GM23248 (cell line): Measurements from ENCODE around the gene TBC1D22A. TPM values are rescaled to one million over a fixed set of nuclear protein-coding genes. Genes with fewer than 3 reads are reported as not detected.

Experiments
- DNase-seq: peaks from one replicate; pipeline ENCODE4 v3.0.0-alpha.2; 2015
- H2AFZ ChIP-seq: fragments of 200-600 bp; sonication (generic); 2 replicates; pipeline ENCODE4 v1.6.1; 2016; ENCODE audit warnings: antibody characterized with exemption
- H3F3A ChIP-seq: fragments of 200-600 bp; sonication (generic); 2 replicates; pipeline ENCODE4 v1.6.1; 2016; ENCODE audit warnings: mild to moderate bottlenecking, antibody characterized with exemption, mixed run types; ENCODE audit not compliant: insufficient read depth
- H3K27ac ChIP-seq: fragments of 200-600 bp; sonication (generic); 2 replicates; pipeline ENCODE4 v1.5.1; 2016; ENCODE audit warnings: mild to moderate bottlenecking
- H3K27me3 ChIP-seq: fragments of 200-600 bp; sonication (generic); replicated peaks from 2 replicates; pipeline ENCODE4 v1.6.1; 2016; ENCODE audit warnings: mild to moderate bottlenecking; ENCODE audit not compliant: insufficient read depth
- H3K36me3 ChIP-seq: fragments of 200-600 bp; sonication (generic); 2 replicates; pipeline ENCODE4 v1.6.1; 2016; ENCODE audit warnings: low read depth, mild to moderate bottlenecking
- H3K4me1 ChIP-seq: fragments of 200-600 bp; sonication (generic); 2 replicates; pipeline ENCODE4 v1.6.1; 2016; ENCODE audit warnings: mild to moderate bottlenecking; ENCODE audit not compliant: insufficient read depth
- H3K4me2 ChIP-seq: fragments of 200-600 bp; sonication (generic); one replicate; pipeline ENCODE4 v1.6.1; 2016; ENCODE audit warnings: mild to moderate bottlenecking; ENCODE audit not compliant: unreplicated experiment
- H3K4me3 ChIP-seq: fragments of 200-600 bp; sonication (generic); 2 replicates; pipeline ENCODE4 v1.5.1; 2016; ENCODE audit warnings: mild to moderate bottlenecking
- H3K79me2 ChIP-seq: fragments of 200-600 bp; sonication (generic); 2 replicates; pipeline ENCODE4 v1.6.1; 2016; ENCODE audit warnings: mild to moderate bottlenecking; ENCODE audit not compliant: insufficient read depth
- H3K9ac ChIP-seq: fragments of 200-600 bp; sonication (generic); 2 replicates; pipeline ENCODE4 v1.6.1; 2016; ENCODE audit warnings: mild to moderate bottlenecking
- H3K9me2 ChIP-seq: fragments of 200-600 bp; sonication (generic); 2 replicates; pipeline ENCODE4 v1.6.1; 2016; ENCODE audit warnings: mixed run types, mild to moderate bottlenecking, moderate library complexity; ENCODE audit not compliant: insufficient read depth
- H3K9me3 ChIP-seq: fragments of 200-600 bp; sonication (generic); one replicate; pipeline ENCODE4 v1.6.1; 2017; ENCODE audit warnings: low read depth
- H4K20me1 ChIP-seq: fragments of 200-600 bp; sonication (generic); 2 replicates; pipeline ENCODE4 v1.6.0; 2016; ENCODE audit not compliant: insufficient read depth
- EZH2 ChIP-seq: fragments of 200-600 bp; sonication (generic); IDR thresholded peaks from 2 replicates; pipeline ENCODE4 v1.6.1; 2018; ENCODE audit warnings: antibody characterized with exemption, mild to moderate bottlenecking; ENCODE audit not compliant: insufficient read depth, poor library complexity, severe bottlenecking
- EZH2phosphoT487 ChIP-seq: fragments of 200-600 bp; sonication (generic); IDR thresholded peaks from 2 replicates; pipeline ENCODE4 v1.6.1; 2018; ENCODE audit warnings: antibody characterized with exemption, moderate library complexity, mild to moderate bottlenecking, low read depth; ENCODE audit not compliant: insufficient read depth
- WGBS, 2 experiments: methylation state at CpG; one replicate each; pipeline ENCODE4 v1.1.6; 2015 to 2017; ENCODE audit warnings: low lambda C conversion rate in 2 of 2, low coverage in 1 of 2; ENCODE audit errors: missing lambda C conversion rate in 2 of 2; 5-methylcytosine and 5-hydroxymethylcytosine counted together
- in situ Hi-C: fragments of 300-500 bp; cut with MboI; formaldehyde crosslinking; loops from 2 replicates; pipeline ENCODE4 v1.15.0; 2020
- polyA plus RNA-seq: library from polyadenylated mRNA; unstranded; fragments of >200 nt; fragmentation: Nextera tagmentation; extraction: Ambion mirVana; gene quantifications from 2 replicates; pipeline ENCODE4 v1.2.1, GENCODE V29; 2016
- total RNA-seq: library from RNA; depleted of rRNA; stranded (reverse); fragments of >200 nt; shearing (Covaris generic); gene quantifications from 2 replicates; pipeline ENCODE4 v1.2.3, GENCODE V29; 2014

The TBC1D22A gene
- total and polyA plus RNA-seq, 2 experiments from 2014 or later, result 12.3 to 16.9 TPM

GRCh38 chr22:47065756-47066615 lies 303.5 kb downstream of the TBC1D22A start:
- 91 to 92% methylated on average over 25 to 26 of the region's 26 CpGs for WGBS, 2 experiments
- Histone ChIP-seq H3K27me3 (no peaks in the 10 kb centered on the region), H3K4me3 (no peak overlapping the region), H3K27ac (no peak overlapping the region), H3F3A (no peaks in the 10 kb centered on the region), H3K36me3 (no peaks in the 10 kb centered on the region), H3K79me2 (no peaks in the 10 kb centered on the region; the same call in 1 of the 2 replicates), H4K20me1 (no peaks in the 10 kb centered on the region), H3K4me1 (no peaks in the 10 kb centered on the region), H3K4me2 (no peak overlapping the region), H2AFZ (no peak overlapping the region), H3K9ac (no peak overlapping the region), H3K9me2 (no peaks in the 10 kb centered on the region), H3K9me3 (no peaks in the 10 kb centered on the region)
- in situ Hi-C loops, result no loop called here
- no peak for TF ChIP-seq EZH2phosphoT487
- TF ChIP-seq EZH2, result no peak
- DNase-seq, result peak; percentile 14

- no peak overlapping the region for H3K9ac ChIP-seq
- H3K9me2 ChIP-seq, result no peaks in the 10 kb centered on the region
- H3K79me2 ChIP-seq, result no peaks in the 10 kb centered on the region; the same call in 1 of the 2 replicates
- H3K9me3 ChIP-seq, result no peaks in the 10 kb centered on the region
- no peaks in the 10 kb centered on the region for H3K36me3 ChIP-seq
- no peak overlapping the region for H2AFZ ChIP-seq
- no peak overlapping the region for H3K4me2 ChIP-seq
- no peaks in the 10 kb centered on the region for H3K27me3 ChIP-seq
- TF ChIP-seq EZH2 (no peak), EZH2phosphoT487 (no peak)
- WGBS, 2 experiments, result 96 to 98% methylated on average over 7 of the region's 7 CpGs
- in situ Hi-C loops, result no loop called here
- H4K20me1 ChIP-seq, result no peaks in the 10 kb centered on the region
- no peaks in the 10 kb centered on the region for H3F3A ChIP-seq
- no peak overlapping the region for H3K27ac ChIP-seq
- DNase-seq, result no peak
- no peaks in the 10 kb centered on the region for H3K4me1 ChIP-seq
- no peak overlapping the region for H3K4me3 ChIP-seq
Measured at GRCh38 chr22:47066616-47066905, 304.1 kb downstream of the TBC1D22A start.

- no peaks in the 10 kb centered on the region; the same call in 1 of the 2 replicates for H3K79me2 ChIP-seq
- no peak overlapping the region for H3K4me2 ChIP-seq
Measured at GRCh38 chr22:47067321-47067890, 305.0 kb downstream of the TBC1D22A start.

GRCh38 chr22:47067911-47068625 lies 305.6 kb downstream of the TBC1D22A start:
- Histone ChIP-seq H3K4me3 (no peak overlapping the region), H2AFZ (no peak overlapping the region), H3K9me2 (no peaks in the 10 kb centered on the region), H3K36me3 (no peaks in the 10 kb centered on the region), H3K79me2 (no peaks in the 10 kb centered on the region; the same call in 1 of the 2 replicates), H3K9ac (no peak overlapping the region), H3K4me1 (no peaks in the 10 kb centered on the region), H3F3A (no peaks in the 10 kb centered on the region), H3K4me2 (no peak overlapping the region), H3K27ac (no peak overlapping the region), H3K9me3 (no peaks in the 10 kb centered on the region), H4K20me1 (peaks cover 4% of the 10 kb centered on the region; the same call in 1 of the 2 replicates), H3K27me3 (no peaks in the 10 kb centered on the region)
- TF ChIP-seq EZH2 (no peak), EZH2phosphoT487 (no peak)
- WGBS, 2 experiments, result 89 to 91% methylated on average over 14 of the region's 14 CpGs
- in situ Hi-C loops, result no loop called here
- no peak for DNase-seq

More at GRCh38 chr22:47067321-47067890, 305.0 kb downstream of the TBC1D22A start:
- no peaks in the 10 kb centered on the region for H3F3A ChIP-seq
- DNase-seq, result no peak
- no peaks in the 10 kb centered on the region for H3K4me1 ChIP-seq
- 80% methylated on average over 13 of the region's 13 CpGs for WGBS, 2 experiments
- H3K9me2 ChIP-seq, result no peaks in the 10 kb centered on the region
- no peaks in the 10 kb centered on the region for H3K36me3 ChIP-seq
- H3K9me3 ChIP-seq, result no peaks in the 10 kb centered on the region
- no peak overlapping the region for H2AFZ ChIP-seq
- TF ChIP-seq EZH2 (no peak), EZH2phosphoT487 (no peak)
- in situ Hi-C loops, result no loop called here
- no peak overlapping the region for H3K27ac ChIP-seq
- no peak overlapping the region for H3K9ac ChIP-seq
- no peak overlapping the region for H3K4me3 ChIP-seq
- peaks cover 4% of the 10 kb centered on the region; the same call in 1 of the 2 replicates for H4K20me1 ChIP-seq
- no peaks in the 10 kb centered on the region for H3K27me3 ChIP-seq
